OCI-LY1 (cell line): Measurements from ENCODE around the gene ETV5.

Source experiments
- H2AFZ ChIP-seq: fragments of 200-600 bp; sonication (generic), shearing (Covaris generic); 2 replicates; pipeline ENCODE4 v1.6.0; 2014; ENCODE audit warnings: antibody characterized with exemption, mild to moderate bottlenecking, low read length
- H3F3A ChIP-seq: fragments of 200-600 bp; sonication (generic), shearing (Covaris generic); 2 replicates; pipeline ENCODE4 v1.6.0; 2014; ENCODE audit warnings: mild to moderate bottlenecking, antibody characterized with exemption, low read length, moderate library complexity; ENCODE audit not compliant: insufficient read depth
- H3K27ac ChIP-seq: fragments of 200-600 bp; sonication (generic); 2 replicates; pipeline ENCODE4 v1.5.1; 2014; ENCODE audit warnings: low read length, mixed run types, mild to moderate bottlenecking, low read depth; ENCODE audit not compliant: poor library complexity, severe bottlenecking
- H3K27me3 ChIP-seq: fragments of 200-600 bp; sonication (generic); 2 replicates; pipeline ENCODE4 v1.6.0; 2014; ENCODE audit warnings: antibody characterized with exemption, mild to moderate bottlenecking, low read length, moderate library complexity; ENCODE audit not compliant: insufficient read depth
- H3K36me3 ChIP-seq: fragments of 200-600 bp; sonication (generic); 2 replicates; pipeline ENCODE4 v1.6.1; 2014; ENCODE audit warnings: mild to moderate bottlenecking, antibody characterized with exemption, low read length, moderate library complexity, mixed read lengths; ENCODE audit not compliant: insufficient read depth
- H3K4me1 ChIP-seq: fragments of 200-600 bp; sonication (generic); 2 replicates; pipeline ENCODE4 v1.5.1; 2014; ENCODE audit warnings: mild to moderate bottlenecking, low read length, moderate library complexity; ENCODE audit not compliant: insufficient read depth, severe bottlenecking
- H3K4me2 ChIP-seq: fragments of 200-600 bp; sonication (generic), shearing (Covaris generic); 2 replicates; pipeline ENCODE4 v1.6.1; 2014; ENCODE audit warnings: low read length
- H3K4me3 ChIP-seq: fragments of 200-600 bp; sonication (generic); 2 replicates; pipeline ENCODE4 v1.5.1; 2014; ENCODE audit warnings: low read length, low read depth, mild to moderate bottlenecking, mixed read lengths; ENCODE audit not compliant: poor library complexity, severe bottlenecking
- H3K79me2 ChIP-seq: fragments of 200-600 bp; shearing (Covaris generic); 2 replicates; pipeline ENCODE4 v1.6.1; 2016; ENCODE audit warnings: mixed run types, low read length, mixed read lengths; ENCODE audit not compliant: insufficient read depth
- H3K9ac ChIP-seq: fragments of 200-600 bp; sonication (generic), shearing (Covaris generic); 2 replicates; pipeline ENCODE4 v1.6.1; 2014; ENCODE audit warnings: mild to moderate bottlenecking, low read length, mixed read lengths
- H3K9me2 ChIP-seq: fragments of 200-600 bp; sonication (generic), shearing (Covaris generic); 2 replicates; pipeline ENCODE4 v1.6.1; 2014; ENCODE audit warnings: low read depth, mild to moderate bottlenecking, low read length, mixed read lengths
- H3K9me3 ChIP-seq: fragments of 200-600 bp; shearing (Covaris generic); 2 replicates; pipeline ENCODE4 v1.6.1; 2014; ENCODE audit warnings: low read length, mixed read lengths
- H4K20me1 ChIP-seq: fragments of 200-600 bp; sonication (generic), shearing (Covaris generic); 2 replicates; pipeline ENCODE4 v1.6.0; 2016; ENCODE audit warnings: mild to moderate bottlenecking, low read length; ENCODE audit not compliant: insufficient read depth
- CTCF ChIP-seq: fragments of 200-600 bp; sonication (generic), shearing (Covaris generic); IDR thresholded peaks from 2 replicates; pipeline ENCODE4 v1.5.1; 2017; ENCODE audit warnings: mild to moderate bottlenecking, antibody characterized with exemption, low read length, moderate library complexity, mixed read lengths
- EZH2 ChIP-seq: fragments of 200-600 bp; sonication (generic), shearing (Covaris generic); IDR thresholded peaks from 2 replicates; pipeline ENCODE4 v1.8.0; 2017; ENCODE audit warnings: borderline replicate concordance, mixed run types, mild to moderate bottlenecking, antibody characterized with exemption, low read length, moderate library complexity, mixed read lengths

ETV5 gene

GRCh38 chr3:186075931-186076567, 32.8 kb downstream of the ETV5 start:
- no peaks in the 10 kb centered on the region for H4K20me1 ChIP-seq
- no peak overlapping the region for H3K4me2 ChIP-seq
- no peaks in the 10 kb centered on the region for H3F3A ChIP-seq
- no peak overlapping the region for H3K4me3 ChIP-seq
- H3K9me2 ChIP-seq = no peaks in the 10 kb centered on the region
- no peak overlapping the region for H3K9ac ChIP-seq
- no peaks in the 10 kb centered on the region for H3K79me2 ChIP-seq
- no peaks in the 10 kb centered on the region for H3K27me3 ChIP-seq
- H2AFZ ChIP-seq = no peak overlapping the region
- no peaks in the 10 kb centered on the region for H3K4me1 ChIP-seq
- H3K9me3 ChIP-seq = no peaks in the 10 kb centered on the region
- H3K36me3 ChIP-seq = no peaks in the 10 kb centered on the region
- no peak overlapping the region for H3K27ac ChIP-seq
- TF ChIP-seq CTCF (no peak), EZH2 (no peak)

GRCh38 chr3:186075489-186075888, 33.4 kb downstream of the ETV5 start:
- H3K9me3 ChIP-seq = no peaks in the 10 kb centered on the region
- no peak overlapping the region for H3K9ac ChIP-seq
- no peaks in the 10 kb centered on the region for H3K4me1 ChIP-seq
- no peak overlapping the region for H3K4me2 ChIP-seq
- H3K27me3 ChIP-seq = no peaks in the 10 kb centered on the region
- H3K79me2 ChIP-seq = no peaks in the 10 kb centered on the region
- no peaks in the 10 kb centered on the region for H4K20me1 ChIP-seq
- H3K9me2 ChIP-seq = no peaks in the 10 kb centered on the region
- H2AFZ ChIP-seq = no peak overlapping the region
- no peak overlapping the region for H3K27ac ChIP-seq
- TF ChIP-seq EZH2 = no peak
- no peak for TF ChIP-seq CTCF
- H3K4me3 ChIP-seq = no peak overlapping the region
- H3K36me3 ChIP-seq = no peaks in the 10 kb centered on the region
- no peaks in the 10 kb centered on the region for H3F3A ChIP-seq

GRCh38 chr3:186073641-186074040, 35.2 kb downstream of the ETV5 start:
- no peaks in the 10 kb centered on the region for H3F3A ChIP-seq
- TF ChIP-seq CTCF (no peak), EZH2 (no peak)
- no peaks in the 10 kb centered on the region for H3K9me2 ChIP-seq
- H3K79me2 ChIP-seq = no peaks in the 10 kb centered on the region
- no peak overlapping the region for H3K27ac ChIP-seq
- no peaks in the 10 kb centered on the region for H3K36me3 ChIP-seq
- no peaks in the 10 kb centered on the region for H4K20me1 ChIP-seq
- H3K4me1 ChIP-seq = no peaks in the 10 kb centered on the region
- H2AFZ ChIP-seq = no peak overlapping the region
- no peaks in the 10 kb centered on the region for H3K27me3 ChIP-seq
- H3K4me3 ChIP-seq = no peak overlapping the region
- no peak overlapping the region for H3K9ac ChIP-seq
- no peak overlapping the region for H3K4me2 ChIP-seq
- no peaks in the 10 kb centered on the region for H3K9me3 ChIP-seq
